ENCODE data around the gene HJV.

- TF ChIP-seq, protein P1, sequence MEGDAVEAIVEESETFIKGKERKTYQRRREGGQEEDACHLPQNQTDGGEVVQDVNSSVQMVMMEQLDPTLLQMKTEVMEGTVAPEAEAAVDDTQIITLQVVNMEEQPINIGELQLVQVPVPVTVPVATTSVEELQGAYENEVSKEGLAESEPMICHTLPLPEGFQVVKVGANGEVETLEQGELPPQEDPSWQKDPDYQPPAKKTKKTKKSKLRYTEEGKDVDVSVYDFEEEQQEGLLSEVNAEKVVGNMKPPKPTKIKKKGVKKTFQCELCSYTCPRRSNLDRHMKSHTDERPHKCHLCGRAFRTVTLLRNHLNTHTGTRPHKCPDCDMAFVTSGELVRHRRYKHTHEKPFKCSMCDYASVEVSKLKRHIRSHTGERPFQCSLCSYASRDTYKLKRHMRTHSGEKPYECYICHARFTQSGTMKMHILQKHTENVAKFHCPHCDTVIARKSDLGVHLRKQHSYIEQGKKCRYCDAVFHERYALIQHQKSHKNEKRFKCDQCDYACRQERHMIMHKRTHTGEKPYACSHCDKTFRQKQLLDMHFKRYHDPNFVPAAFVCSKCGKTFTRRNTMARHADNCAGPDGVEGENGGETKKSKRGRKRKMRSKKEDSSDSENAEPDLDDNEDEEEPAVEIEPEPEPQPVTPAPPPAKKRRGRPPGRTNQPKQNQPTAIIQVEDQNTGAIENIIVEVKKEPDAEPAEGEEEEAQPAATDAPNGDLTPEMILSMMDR (conservative IDR thresholded peaks at IDR 0.05 in 1 of 2, IDR thresholded peaks at IDR 0.05 in 1 of 2; ENCODE audit: extremely low read depth in 1 of 2, insufficient read depth in 1 of 2, low read depth in 1 of 2, low read length in 2 of 2), result no peak
- no peak for TF ChIP-seq EZH2 (IDR thresholded peaks at IDR 0.05; ENCODE audit: borderline replicate concordance, low read length)
Observed at GRCh38 chr1:145986551-145986950, 35.0 kb downstream of the HJV start.
